Lung microvascular endothelial cell (primary cell): ENCODE measurements around the gene PRDX6. TPM values are rescaled to one million over a fixed set of nuclear protein-coding genes. Genes with fewer than 3 reads are reported as not detected.
A peak's percentile ranks its signal among the peaks of the same experiment; 100 is the strongest.
"Not testable (repeated sequence)": the region's sequence is repeated elsewhere in the genome, so short reads cannot be mapped to it uniquely, and the experiment has no call there.

ENCODE experiments used
- DNase-seq, 2 donors: peaks; one replicate each; pipeline versions ENCODE4 v3.0.0 to v3.0.0-alpha.2; 2010; ENCODE audit warnings: low read depth in 2 of 2
- total RNA-seq: library from RNA; depleted of rRNA; stranded (reverse); fragments of >200 nt; gene quantifications from 2 replicates; pipeline ENCODE4 v1.2.1, GENCODE V29; 2014

PRDX6 gene
- total RNA-seq, 1 donor from 2014 or later: 100.0 TPM

- no peak for DNase-seq
Observed at GRCh38 chr1:173467426-173467825, 9.7 kb upstream of the PRDX6 start.

- DNase-seq: no peak
Observed at GRCh38 chr1:173469656-173470055, 7.5 kb upstream of the PRDX6 start.

- DNase-seq: no peak
Observed at GRCh38 chr1:173470608-173471007, 6.5 kb upstream of the PRDX6 start.

- peak; percentile 22 to 84 for DNase-seq
Observed at GRCh38 chr1:173473599-173474011, 3.5 kb upstream of the PRDX6 start.

- DNase-seq: no peak
Observed at GRCh38 chr1:173474097-173474779, 2.9 kb upstream of the PRDX6 start.

- not testable (repeated sequence) for DNase-seq
Observed at GRCh38 chr1:173474780-173475421, 2.2 kb upstream of the PRDX6 start.

- DNase-seq: peak; percentile 23 to 72
Observed at GRCh38 chr1:173475564-173476196, 1.5 kb upstream of the PRDX6 start.

- DNase-seq: peak in 1 of 2 donors; percentile 2
Observed at GRCh38 chr1:173476197-173476664, 904 bp upstream of the PRDX6 start.

GRCh38 chr1:173476665-173477285, 360 bp upstream of the PRDX6 start:
- peak; percentile 89 to 95 for DNase-seq

GRCh38 chr1:173478094-173478674, 1.0 kb downstream of the PRDX6 start:
- DNase-seq: peak; percentile 33 to 59

GRCh38 chr1:173479649-173480048, 2.5 kb downstream of the PRDX6 start:
- DNase-seq: peak; percentile 5 to 39

GRCh38 chr1:173481195-173481772, 4.1 kb downstream of the PRDX6 start:
- DNase-seq: no peak

GRCh38 chr1:173482683-173483082, 5.5 kb downstream of the PRDX6 start:
- no peak for DNase-seq

GRCh38 chr1:173484276-173484675, 7.1 kb downstream of the PRDX6 start:
- DNase-seq: no peak

- DNase-seq: no peak
Observed at GRCh38 chr1:173485401-173485800, 8.3 kb downstream of the PRDX6 start.

GRCh38 chr1:173488001-173488400, 10.9 kb downstream of the PRDX6 start:
- no peak for DNase-seq

GRCh38 chr1:173489149-173489600, 12.0 kb downstream of the PRDX6 start:
- peak in 1 of 2 donors; percentile 10 for DNase-seq

GRCh38 chr1:173489929-173490328, 12.8 kb downstream of the PRDX6 start:
- DNase-seq: no peak

GRCh38 chr1:173491508-173491907, 14.4 kb downstream of the PRDX6 start:
- no peak for DNase-seq

- DNase-seq: not testable (repeated sequence)
Observed at GRCh38 chr1:173493125-173493524, 16.0 kb downstream of the PRDX6 start.

- DNase-seq: no peak
Observed at GRCh38 chr1:173495609-173496267, 18.6 kb downstream of the PRDX6 start.
